NCI-H1694 (cell line): ENCODE measurements around the gene PSMB8.
"Not testable (repeated sequence)": the region's sequence is repeated elsewhere in the genome, so short reads cannot be mapped to it uniquely, and the experiment has no call there.

Experiments
- DNase-seq: peaks from one replicate; lab custom pipeline; 2025; lab: John Stamatoyannopoulos, UW

PSMB8 gene

GRCh38 chr6:32843979-32844838 lies at the start of gene PSMB8:
Gene PSMB8, minus strand, starts transcription at chr6:32844047. Its CDS starts 51 bp downstream, at chr6:32843996.
- peak; percentile 88 for DNase-seq

- DNase-seq, result no peak
These were observed 47.0 kb upstream of the PSMB8 start for GRCh38 chr6:32890831-32891230.

- DNase-seq, result no peak
These were observed 45.7 kb upstream of the PSMB8 start for GRCh38 chr6:32889533-32889932.

GRCh38 chr6:32888576-32888975 lies 44.7 kb upstream of the PSMB8 start:
- DNase-seq, result no peak

GRCh38 chr6:32887616-32888015 lies 43.8 kb upstream of the PSMB8 start:
- DNase-seq, result no peak

- DNase-seq, result no peak
These were observed 43.0 kb upstream of the PSMB8 start for GRCh38 chr6:32886681-32887383.

- DNase-seq, result peak; percentile 80
These were observed 41.9 kb upstream of the PSMB8 start for GRCh38 chr6:32885698-32886286.

GRCh38 chr6:32883789-32884188 lies 39.9 kb upstream of the PSMB8 start:
- DNase-seq, result no peak

- no peak for DNase-seq
These were observed 39.0 kb upstream of the PSMB8 start for GRCh38 chr6:32882879-32883250.

- DNase-seq, result not testable (repeated sequence)
These were observed 37.1 kb upstream of the PSMB8 start for GRCh38 chr6:32880962-32881361.

- no peak for DNase-seq
These were observed 35.8 kb upstream of the PSMB8 start for GRCh38 chr6:32879691-32880090.

GRCh38 chr6:32876603-32877002 lies 32.8 kb upstream of the PSMB8 start:
- DNase-seq, result no peak

- DNase-seq, result not testable (repeated sequence)
These were observed 30.1 kb upstream of the PSMB8 start for GRCh38 chr6:32873947-32874346.

- peak; percentile 72 for DNase-seq
These were observed 24.5 kb upstream of the PSMB8 start for GRCh38 chr6:32868257-32868788.

- no peak for DNase-seq
These were observed 23.9 kb upstream of the PSMB8 start for GRCh38 chr6:32867554-32868256.

GRCh38 chr6:32867022-32867477 lies 23.2 kb upstream of the PSMB8 start:
- no peak for DNase-seq

- DNase-seq, result no peak
These were observed 22.0 kb upstream of the PSMB8 start for GRCh38 chr6:32865724-32866443.

GRCh38 chr6:32862725-32863124 lies 18.9 kb upstream of the PSMB8 start:
- DNase-seq, result no peak

GRCh38 chr6:32860674-32861073 lies 16.8 kb upstream of the PSMB8 start:
- DNase-seq, result no peak

- no peak for DNase-seq
These were observed 14.3 kb upstream of the PSMB8 start for GRCh38 chr6:32858194-32858593.
